ENCODE measurements around the gene MYH9. TPM values are rescaled to one million over a fixed set of nuclear protein-coding genes. Genes with fewer than 3 reads are reported as not detected.
A peak's percentile ranks its signal among the peaks of the same experiment; 100 is the strongest.

MYH9 gene
- total RNA-seq, 4 donors from 2014 or later = 241 to 387 (median 358) TPM

- Histone ChIP-seq H3K4me3 (peak overlapping the region; percentile 73 to 94 (median 84)), H3K9me3 (no peaks in the 10 kb centered on the region), H3K36me3 (peaks cover 0 to 31% (median 9%) of the 10 kb centered on the region in 4 donors), H3K4me1 (peaks cover 46 to 75% (median 65%) of the 10 kb centered on the region in 4 donors), H3K27me3 (no peaks in the 10 kb centered on the region), H3K27ac (replicated peaks in 1 of 4) (peak overlapping the region; percentile 95 to 100 (median 98))
- TF ChIP-seq EP300 (IDR thresholded peaks at IDR 0.05) (no peak), CTCF (IDR thresholded peaks at IDR 0.05) (peak in 2 of 3 experiments; percentile 7 to 32), POLR2AphosphoS5 (IDR thresholded peaks at IDR 0.05) (peak; percentile 75 to 78)
- DNase-seq (ENCODE audit: extremely low spot score) = no peak
- intact Hi-C loops (cut with DNase I) = loop anchor here (5.0 kb wide), 1 partner anchor 82 kb away; no protein-coding TSS in a partner anchor
- WGBS = 8% methylated on average over 7 of the region's 7 CpGs
These were observed 2.8 kb downstream of the MYH9 start for GRCh38 chr22:36384766-36385481.

GRCh38 chr22:36383110-36383581 is 4.6 kb downstream of the MYH9 start:
- DNase-seq (ENCODE audit: extremely low spot score) = no peak
- Histone ChIP-seq H3K9me3 (no peaks in the 10 kb centered on the region), H3K4me3 (peak overlapping the region; percentile 29 to 77 (median 57)), H3K4me1 (peaks cover 60 to 79% (median 77%) of the 10 kb centered on the region in 4 donors), H3K27ac (replicated peaks in 1 of 4) (peak overlapping the region; percentile 95 to 100 (median 98)), H3K27me3 (no peaks in the 10 kb centered on the region), H3K36me3 (peaks cover 0 to 31% (median 12%) of the 10 kb centered on the region in 4 donors)
- TF ChIP-seq CTCF (IDR thresholded peaks at IDR 0.05) (no peak), EP300 (IDR thresholded peaks at IDR 0.05) (no peak), POLR2AphosphoS5 (IDR thresholded peaks at IDR 0.05) (peak; percentile 51 to 69)
- intact Hi-C loops (cut with DNase I) = no loop called here
- 20% methylated on average over 2 of the region's 4 CpGs for WGBS

DNA sequence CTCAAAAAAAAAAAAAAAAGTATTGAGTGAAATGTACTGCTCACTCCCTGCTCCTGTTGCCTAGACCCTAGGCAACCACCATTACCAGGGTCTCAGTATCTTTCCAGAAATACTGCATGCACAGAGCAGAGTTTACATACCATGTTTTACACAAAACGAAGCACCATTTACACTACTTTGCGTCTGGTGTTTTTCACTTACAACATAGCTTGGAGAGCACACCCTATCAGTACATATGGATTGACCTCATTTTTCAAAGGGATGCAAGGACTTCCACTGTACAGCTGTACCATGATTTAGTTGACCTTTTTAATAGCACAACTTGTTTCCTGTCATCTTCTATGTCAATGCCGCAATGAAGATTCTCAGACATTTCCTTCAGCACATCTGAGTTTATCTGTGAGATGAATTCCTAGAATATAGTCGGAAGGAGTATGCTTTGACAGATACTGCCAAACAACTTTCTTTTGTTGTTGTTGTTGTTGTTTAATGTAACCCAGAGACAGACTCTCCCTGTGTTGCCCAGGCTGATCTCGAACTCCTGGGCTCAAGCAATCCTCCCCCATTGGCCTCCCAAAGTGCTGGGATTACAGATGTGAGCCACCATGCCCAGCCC is 6.1 kb downstream of the MYH9 start:
- peak overlapping the region; percentile 95 to 100 (median 98) for H3K27ac ChIP-seq (replicated peaks in 1 of 4)
- peak overlapping the region in 3 of 4 donors; percentile 11 to 77 (median 73) for H3K4me3 ChIP-seq
- DNase-seq (ENCODE audit: extremely low spot score) = no peak
- peaks cover 0 to 31% (median 12%) of the 10 kb centered on the region in 4 donors for H3K36me3 ChIP-seq
- H3K4me1 ChIP-seq = peaks cover 75 to 94% (median 92%) of the 10 kb centered on the region in 4 donors
- TF ChIP-seq EP300 (IDR thresholded peaks at IDR 0.05) (no peak), POLR2AphosphoS5 (IDR thresholded peaks at IDR 0.05) (peak in 1 of 2 donors; percentile 68)
- H3K27me3 ChIP-seq = no peaks in the 10 kb centered on the region
- intact Hi-C loops (cut with DNase I) = no loop called here
- no peaks in the 10 kb centered on the region for H3K9me3 ChIP-seq
- 33% methylated on average over 5 of the region's 5 CpGs for WGBS

DNA sequence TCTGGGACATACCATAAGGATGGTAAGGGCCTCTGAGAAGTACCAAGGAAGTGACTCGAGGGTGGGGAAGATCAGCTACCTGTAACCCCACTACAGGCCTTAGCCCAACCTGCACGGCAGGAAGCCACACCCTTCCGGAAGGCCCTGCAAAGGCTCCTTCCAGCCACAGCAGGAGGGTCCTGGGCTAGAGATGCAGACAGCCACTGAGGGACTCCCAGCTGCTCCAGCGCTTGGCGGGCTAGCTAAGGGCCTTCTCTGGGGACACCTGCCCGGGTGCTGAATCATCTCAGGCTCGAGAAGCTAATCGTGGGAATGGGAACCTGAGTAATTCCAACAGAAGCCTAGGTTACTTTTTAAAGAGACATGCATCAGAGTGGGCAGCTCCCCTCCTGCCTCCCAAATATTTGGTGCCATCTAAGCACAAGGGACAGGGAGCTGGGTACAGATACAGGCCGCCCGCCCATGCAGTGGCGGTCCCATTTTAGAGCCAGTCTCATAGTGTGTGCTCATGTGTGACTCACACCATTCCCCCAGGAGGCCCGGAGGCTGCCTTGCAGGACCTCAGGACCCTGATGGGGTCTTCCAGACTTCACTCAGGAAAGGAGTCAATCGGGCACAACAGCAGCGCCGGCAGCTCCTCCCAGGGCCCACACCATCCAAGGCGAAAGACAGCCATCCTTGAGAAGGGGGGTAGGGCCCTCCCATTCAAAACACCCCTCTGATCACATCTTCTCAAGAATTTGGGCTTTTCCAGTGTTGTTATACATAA is 8.0 kb downstream of the MYH9 start:
- DNase-seq (ENCODE audit: extremely low spot score) = no peak
- WGBS = 19% methylated on average over 10 of the region's 16 CpGs
- H3K36me3 ChIP-seq = peaks cover 0 to 39% (median 13%) of the 10 kb centered on the region in 4 donors
- TF ChIP-seq POLR2A (IDR thresholded peaks at IDR 0.05; ENCODE audit: low read depth) (no peak), POLR2AphosphoS5 (IDR thresholded peaks at IDR 0.05) (peak in 1 of 2 donors; percentile 35)
- H3K4me3 ChIP-seq = peak overlapping the region; percentile 2 to 35 (median 24)
- peak overlapping the region; percentile 95 to 100 (median 98) for H3K27ac ChIP-seq (replicated peaks in 1 of 4)
- H3K27me3 ChIP-seq = no peaks in the 10 kb centered on the region
- H3K4me1 ChIP-seq = peaks cover 93 to 100% (median 100%) of the 10 kb centered on the region in 4 donors
- no peaks in the 10 kb centered on the region for H3K9me3 ChIP-seq
- intact Hi-C loops (cut with DNase I) = no loop called here

- Histone ChIP-seq H3K9me3 (no peaks in the 10 kb centered on the region), H3K4me3 (peak overlapping the region in 2 of 4 donors; percentile 10 to 26), H3K27me3 (no peaks in the 10 kb centered on the region), H3K27ac (replicated peaks in 1 of 4) (peak overlapping the region; percentile 95 to 100 (median 98)), H3K36me3 (peaks cover 0 to 43% (median 13%) of the 10 kb centered on the region in 4 donors), H3K4me1 (peaks cover 98 to 100% (median 100%) of the 10 kb centered on the region in 4 donors)
- TF ChIP-seq CTCF (IDR thresholded peaks at IDR 0.05) (no peak), EP300 (IDR thresholded peaks at IDR 0.05) (no peak), POLR2AphosphoS5 (IDR thresholded peaks at IDR 0.05) (no peak), POLR2A (IDR thresholded peaks at IDR 0.05; ENCODE audit: low read depth) (no peak)
- DNase-seq (ENCODE audit: extremely low spot score) = no peak
- WGBS = 38% methylated on average over 5 of the region's 5 CpGs
- intact Hi-C loops (cut with DNase I) = no loop called here
These were observed 8.9 kb downstream of the MYH9 start for GRCh38 chr22:36378869-36379217.

All from esophagus muscularis mucosa (tissue), 4 donors.